Measurements from ENCODE around the gene XPNPEP2.

DNA sequence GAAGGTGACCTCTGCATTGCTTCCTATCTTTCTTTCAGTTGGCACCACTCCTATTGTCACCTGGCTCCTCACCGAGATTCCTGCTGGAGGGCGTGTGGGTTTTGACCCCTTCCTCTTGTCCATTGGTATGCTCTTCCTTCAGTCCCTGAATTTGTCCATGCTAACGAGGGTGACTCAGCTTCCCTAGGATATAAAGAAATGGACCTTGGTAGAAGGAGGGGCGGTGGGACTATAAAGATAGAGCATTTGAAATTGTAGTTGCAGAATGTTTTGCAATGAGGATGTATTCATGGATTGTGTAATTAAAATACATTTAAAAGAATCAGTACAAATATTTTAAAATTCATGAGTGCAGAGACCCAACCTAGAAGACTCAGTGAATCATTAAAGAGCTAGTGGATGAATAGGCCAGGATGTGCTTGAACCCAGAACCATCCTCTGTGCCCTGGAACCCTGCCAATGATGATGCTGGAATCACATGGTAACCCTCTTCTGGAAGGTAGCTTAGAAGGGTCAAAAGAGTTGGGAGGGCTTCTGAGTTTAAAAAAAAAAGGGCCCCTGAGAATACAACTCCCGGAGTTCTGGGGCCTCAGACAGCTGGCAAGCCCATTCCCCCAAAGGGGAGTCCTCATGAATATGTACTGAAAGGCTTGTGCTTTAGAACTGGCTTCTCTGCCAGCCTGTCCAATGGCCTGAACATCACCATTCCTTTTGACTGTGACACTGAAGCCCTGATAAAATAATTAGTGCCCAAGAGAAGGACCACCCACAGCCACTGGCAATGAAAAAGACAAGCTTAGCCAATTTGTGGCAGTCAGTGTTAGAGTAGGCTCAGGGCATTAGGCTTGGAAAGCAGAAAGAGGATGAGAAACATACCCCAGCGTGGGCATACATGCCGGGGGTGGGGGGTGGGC is 8.0 kb downstream of the XPNPEP2 start:
- TF ChIP-seq, protein P1, sequence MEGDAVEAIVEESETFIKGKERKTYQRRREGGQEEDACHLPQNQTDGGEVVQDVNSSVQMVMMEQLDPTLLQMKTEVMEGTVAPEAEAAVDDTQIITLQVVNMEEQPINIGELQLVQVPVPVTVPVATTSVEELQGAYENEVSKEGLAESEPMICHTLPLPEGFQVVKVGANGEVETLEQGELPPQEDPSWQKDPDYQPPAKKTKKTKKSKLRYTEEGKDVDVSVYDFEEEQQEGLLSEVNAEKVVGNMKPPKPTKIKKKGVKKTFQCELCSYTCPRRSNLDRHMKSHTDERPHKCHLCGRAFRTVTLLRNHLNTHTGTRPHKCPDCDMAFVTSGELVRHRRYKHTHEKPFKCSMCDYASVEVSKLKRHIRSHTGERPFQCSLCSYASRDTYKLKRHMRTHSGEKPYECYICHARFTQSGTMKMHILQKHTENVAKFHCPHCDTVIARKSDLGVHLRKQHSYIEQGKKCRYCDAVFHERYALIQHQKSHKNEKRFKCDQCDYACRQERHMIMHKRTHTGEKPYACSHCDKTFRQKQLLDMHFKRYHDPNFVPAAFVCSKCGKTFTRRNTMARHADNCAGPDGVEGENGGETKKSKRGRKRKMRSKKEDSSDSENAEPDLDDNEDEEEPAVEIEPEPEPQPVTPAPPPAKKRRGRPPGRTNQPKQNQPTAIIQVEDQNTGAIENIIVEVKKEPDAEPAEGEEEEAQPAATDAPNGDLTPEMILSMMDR (IDR thresholded peaks at IDR 0.05), result no peak
- TF ChIP-seq POLR2A (IDR thresholded peaks at IDR 0.05), result no peak

Measured in heart left ventricle (tissue), 13 donors.